Fibroblast of peridontal ligament (primary cell): ENCODE data around the gene RBMS3.
"Not testable (repeated sequence)": the region's sequence is repeated elsewhere in the genome, so short reads cannot be mapped to it uniquely, and the experiment has no call there.

Experiments used
- DNase-seq: peaks from one replicate; pipeline ENCODE4 v3.0.0-alpha.2; 2010; ENCODE audit errors: extremely low read depth

RBMS3 gene

GRCh38 chr3:29481969-29482767 is 201.3 kb downstream of the RBMS3 start:
- DNase-seq = no peak

- no peak for DNase-seq
These were observed 203.8 kb downstream of the RBMS3 start for GRCh38 chr3:29484633-29485032.

- DNase-seq = no peak
These were observed 205.2 kb downstream of the RBMS3 start for GRCh38 chr3:29486096-29486495.

- DNase-seq = no peak
These were observed 206.0 kb downstream of the RBMS3 start for GRCh38 chr3:29486917-29487316.

GRCh38 chr3:29488922-29489321 is 208.1 kb downstream of the RBMS3 start:
- DNase-seq = no peak

- no peak for DNase-seq
These were observed 212.2 kb downstream of the RBMS3 start for GRCh38 chr3:29493109-29493508.

- peak; percentile 92 for DNase-seq
These were observed 213.6 kb downstream of the RBMS3 start for GRCh38 chr3:29494305-29495036.

GRCh38 chr3:29497282-29497681 is 216.4 kb downstream of the RBMS3 start:
- no peak for DNase-seq

- no peak for DNase-seq
These were observed 221.9 kb downstream of the RBMS3 start for GRCh38 chr3:29502771-29503170.

- no peak for DNase-seq
These were observed 222.4 kb downstream of the RBMS3 start for GRCh38 chr3:29503314-29503713.

GRCh38 chr3:29503958-29504357 is 223.1 kb downstream of the RBMS3 start:
- DNase-seq = peak; percentile 86

- DNase-seq = no peak
These were observed 225.6 kb downstream of the RBMS3 start for GRCh38 chr3:29506502-29506901.

GRCh38 chr3:29511701-29512100 is 230.8 kb downstream of the RBMS3 start:
- DNase-seq = peak; percentile 63

- DNase-seq = no peak
These were observed 231.8 kb downstream of the RBMS3 start for GRCh38 chr3:29512641-29513040.

- no peak for DNase-seq
These were observed 232.4 kb downstream of the RBMS3 start for GRCh38 chr3:29513236-29513635.

GRCh38 chr3:29514170-29514569 is 233.3 kb downstream of the RBMS3 start:
- peak; percentile 58 for DNase-seq

GRCh38 chr3:29514912-29515311 is 234.0 kb downstream of the RBMS3 start:
- DNase-seq = no peak

GRCh38 chr3:29515451-29515850 is 234.6 kb downstream of the RBMS3 start:
- DNase-seq = no peak

GRCh38 chr3:29516164-29516563 is 235.3 kb downstream of the RBMS3 start:
- DNase-seq = no peak

GRCh38 chr3:29520764-29521163 is 239.9 kb downstream of the RBMS3 start:
- no peak for DNase-seq

GRCh38 chr3:29521293-29521692 is 240.4 kb downstream of the RBMS3 start:
- DNase-seq = no peak

- DNase-seq = no peak
These were observed 240.9 kb downstream of the RBMS3 start for GRCh38 chr3:29521751-29522150.

- DNase-seq = not testable (repeated sequence)
These were observed 243.6 kb downstream of the RBMS3 start for GRCh38 chr3:29524433-29524832.
